Bronchial epithelial cell (primary cell): ENCODE measurements around the gene MAGI2. TPM values are rescaled to one million over a fixed set of nuclear protein-coding genes. Genes with fewer than 3 reads are reported as not detected.
A peak's percentile ranks its signal among the peaks of the same experiment; 100 is the strongest.

Source experiments
- DNase-seq: peaks from one replicate; pipeline ENCODE4 v3.0.0-alpha.2; 2010; ENCODE audit warnings: low read depth
- FAIRE-seq: peaks from 2 replicates; lab custom pipeline; 2011; peaks lifted over from hg19 to GRCh38; lab: Jason Lieb, UNC
- H3K27me3 ChIP-seq: 2 replicates; pipeline ENCODE4 v1.5.1; 2011; ENCODE audit warnings: low read length; ENCODE audit not compliant: control insufficient read depth, insufficient read depth
- H3K36me3 ChIP-seq: 2 replicates; pipeline ENCODE4 v1.5.1; 2011; ENCODE audit warnings: low read length; ENCODE audit not compliant: control insufficient read depth, insufficient read depth
- H3K4me3 ChIP-seq: 2 replicates; pipeline ENCODE4 v1.5.1; 2011; ENCODE audit warnings: mild to moderate bottlenecking, low read depth, low read length, control low read depth
- total RNA-seq: library from RNA; depleted of rRNA; stranded (reverse); fragments of >200 nt; gene quantifications from 2 replicates; pipeline ENCODE4 v1.2.1, GENCODE V29; 2014
- TF ChIP-seq, protein P1 (sequence below): IDR thresholded peaks from 2 replicates; pipeline ENCODE4 v1.5.1; 2011; ENCODE audit warnings: mild to moderate bottlenecking, moderate library complexity, low read length, control low read depth, inconsistent platforms; ENCODE audit not compliant: insufficient read depth, severe bottlenecking

MAGI2 gene
- total RNA-seq, 1 donor from 2014 or later = 2.6 TPM

DNA sequence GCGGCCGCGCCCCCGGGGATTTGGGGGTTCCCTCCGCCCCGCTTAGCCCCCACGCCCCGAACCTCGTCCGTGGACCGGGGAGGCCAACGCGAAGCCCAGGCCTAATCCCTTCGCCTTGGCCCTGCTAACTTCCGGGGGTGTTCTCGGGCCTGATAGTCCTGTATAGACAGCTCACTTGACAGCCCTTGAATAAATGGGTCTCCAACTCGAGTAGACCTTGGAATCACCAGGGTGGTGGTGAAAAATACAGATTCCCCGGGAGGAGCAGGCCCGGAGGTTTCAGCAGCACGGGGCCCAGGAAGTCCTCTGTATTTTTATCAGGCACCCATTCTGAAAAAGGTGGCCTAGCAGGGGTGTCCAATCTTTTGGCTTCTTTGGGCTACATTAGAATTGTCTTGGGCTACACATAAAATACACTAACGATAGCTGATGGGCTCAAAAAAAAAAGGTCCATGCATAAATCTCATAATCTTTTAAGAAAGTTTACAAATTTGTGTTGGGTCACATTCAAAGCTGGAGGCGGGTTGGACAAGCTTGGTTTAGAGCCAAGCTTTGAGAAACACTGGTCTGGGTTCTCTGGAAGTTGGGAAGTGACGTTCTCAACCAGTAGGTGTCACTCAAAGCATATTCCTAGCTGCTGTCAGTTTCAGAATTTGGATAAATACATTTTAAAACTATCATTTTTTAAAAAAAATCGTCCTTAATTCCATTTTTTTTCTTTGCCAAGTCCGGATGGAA is 1433.2 kb downstream of the MAGI2 start:
- Histone ChIP-seq H3K4me3 (peak overlapping the region; percentile 55), H3K36me3 (no peaks in the 10 kb centered on the region), H3K27me3 (no peaks in the 10 kb centered on the region)
- FAIRE-seq = no peak
- DNase-seq = peak; percentile 73
- TF ChIP-seq, protein P1, sequence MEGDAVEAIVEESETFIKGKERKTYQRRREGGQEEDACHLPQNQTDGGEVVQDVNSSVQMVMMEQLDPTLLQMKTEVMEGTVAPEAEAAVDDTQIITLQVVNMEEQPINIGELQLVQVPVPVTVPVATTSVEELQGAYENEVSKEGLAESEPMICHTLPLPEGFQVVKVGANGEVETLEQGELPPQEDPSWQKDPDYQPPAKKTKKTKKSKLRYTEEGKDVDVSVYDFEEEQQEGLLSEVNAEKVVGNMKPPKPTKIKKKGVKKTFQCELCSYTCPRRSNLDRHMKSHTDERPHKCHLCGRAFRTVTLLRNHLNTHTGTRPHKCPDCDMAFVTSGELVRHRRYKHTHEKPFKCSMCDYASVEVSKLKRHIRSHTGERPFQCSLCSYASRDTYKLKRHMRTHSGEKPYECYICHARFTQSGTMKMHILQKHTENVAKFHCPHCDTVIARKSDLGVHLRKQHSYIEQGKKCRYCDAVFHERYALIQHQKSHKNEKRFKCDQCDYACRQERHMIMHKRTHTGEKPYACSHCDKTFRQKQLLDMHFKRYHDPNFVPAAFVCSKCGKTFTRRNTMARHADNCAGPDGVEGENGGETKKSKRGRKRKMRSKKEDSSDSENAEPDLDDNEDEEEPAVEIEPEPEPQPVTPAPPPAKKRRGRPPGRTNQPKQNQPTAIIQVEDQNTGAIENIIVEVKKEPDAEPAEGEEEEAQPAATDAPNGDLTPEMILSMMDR = peak; percentile 68

DNA sequence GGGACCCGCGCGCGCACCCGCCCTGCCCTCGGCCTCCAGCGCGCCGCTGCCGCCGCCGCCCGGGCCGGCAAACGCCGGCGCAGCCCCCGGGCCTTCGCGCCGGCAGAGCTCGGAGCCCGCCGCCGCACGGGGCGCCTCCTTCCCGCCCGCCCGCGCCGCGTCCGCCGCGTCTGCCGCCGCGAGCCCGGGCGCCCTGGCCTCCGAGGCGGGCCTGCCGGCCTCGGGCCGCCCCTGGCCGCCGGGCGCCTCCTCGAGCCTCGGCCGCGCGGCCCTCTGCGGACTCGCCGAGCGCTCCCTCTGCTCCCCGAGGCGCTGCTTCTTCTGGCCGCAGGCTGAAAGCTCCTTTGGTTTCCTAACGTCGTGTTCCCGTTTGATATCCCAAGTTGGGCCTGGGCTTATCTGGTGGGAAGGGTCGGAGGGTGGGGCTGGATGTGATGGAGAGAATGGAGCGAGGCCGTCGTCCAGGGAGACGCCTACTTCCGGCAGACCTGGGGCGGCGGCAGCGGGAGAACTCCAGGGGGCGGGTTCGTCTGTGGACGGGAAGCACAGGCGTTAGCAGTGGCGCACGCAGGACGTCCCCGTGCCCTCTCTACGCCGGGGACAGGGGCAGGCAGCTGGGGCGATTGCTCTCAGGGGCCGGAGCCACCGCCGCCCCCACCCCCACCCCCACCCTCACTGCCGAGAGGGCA is 1433.9 kb downstream of the MAGI2 start:
- Histone ChIP-seq H3K27me3 (no peaks in the 10 kb centered on the region), H3K4me3 (peak overlapping the region; percentile 55), H3K36me3 (no peaks in the 10 kb centered on the region)
- DNase-seq (peak; percentile 49), FAIRE-seq (no peak)
- TF ChIP-seq, protein P1 = peak; percentile 18

DNA sequence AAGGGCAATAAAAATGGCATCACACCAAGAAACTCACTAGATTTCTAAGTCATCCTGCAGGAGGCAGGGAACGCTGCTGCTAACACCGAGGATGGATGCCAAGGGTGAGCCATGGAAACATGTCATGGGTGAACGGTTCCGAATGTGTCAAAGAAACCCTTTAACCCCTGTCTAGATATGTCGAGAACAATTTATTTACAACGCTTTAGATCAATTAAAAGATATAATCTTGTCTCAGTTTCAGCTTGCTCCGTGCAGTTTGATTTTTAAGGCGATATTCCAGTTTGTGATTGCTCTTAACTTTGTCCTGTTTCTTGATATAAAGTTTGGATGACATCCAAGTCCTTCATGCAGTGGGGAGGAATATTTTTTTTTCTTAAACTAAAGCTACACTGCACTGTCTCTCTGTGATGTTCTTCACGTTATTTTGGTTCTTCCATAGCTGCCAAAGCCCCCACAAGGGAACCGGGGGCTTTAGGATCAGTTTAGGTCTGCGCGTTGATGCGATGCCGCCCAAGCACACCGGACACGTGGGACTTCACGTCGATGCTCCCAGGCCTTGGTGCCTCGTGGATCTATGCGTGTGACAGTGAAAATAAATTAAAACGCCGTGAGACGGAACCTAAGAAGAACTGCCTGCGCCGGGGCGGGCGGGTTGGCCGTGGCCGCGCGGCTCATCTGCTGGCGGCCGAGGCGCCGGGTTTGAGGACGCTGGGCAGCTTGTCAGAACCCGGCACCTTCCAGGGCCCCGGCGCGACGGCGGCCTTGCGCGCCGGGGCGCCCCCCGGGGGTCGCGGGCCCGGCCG is 1434.6 kb downstream of the MAGI2 start:
- TF ChIP-seq, protein P1 = no peak
- no peak for FAIRE-seq
- DNase-seq = no peak
- Histone ChIP-seq H3K36me3 (no peaks in the 10 kb centered on the region), H3K27me3 (no peaks in the 10 kb centered on the region), H3K4me3 (peak overlapping the region; percentile 29)

DNA sequence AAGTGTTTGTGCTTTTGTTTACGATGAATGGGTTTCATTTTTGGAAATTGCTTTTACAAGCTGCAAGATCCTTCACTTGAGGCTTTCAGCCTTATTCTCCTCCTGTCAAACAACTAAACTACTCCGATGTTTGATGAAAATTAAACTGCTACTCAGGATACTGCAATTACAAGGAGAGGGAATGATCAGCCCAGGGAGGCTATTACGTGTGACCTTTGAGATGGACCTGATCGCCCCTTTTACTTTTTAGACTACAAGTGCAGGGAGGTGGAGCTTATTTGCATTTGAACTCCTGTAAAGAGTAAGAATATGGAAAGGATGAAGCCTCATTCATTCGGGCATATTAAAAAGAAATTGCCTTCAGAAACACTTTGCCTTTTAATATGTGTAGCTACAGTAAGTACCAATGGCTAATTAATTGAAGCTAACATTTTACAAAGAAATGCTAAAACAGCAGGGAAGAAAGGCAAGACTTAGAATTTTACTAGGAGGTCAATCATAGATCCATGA is 1435.8 kb downstream of the MAGI2 start:
- DNase-seq (no peak), FAIRE-seq (no peak)
- TF ChIP-seq, protein P1 = no peak

DNA sequence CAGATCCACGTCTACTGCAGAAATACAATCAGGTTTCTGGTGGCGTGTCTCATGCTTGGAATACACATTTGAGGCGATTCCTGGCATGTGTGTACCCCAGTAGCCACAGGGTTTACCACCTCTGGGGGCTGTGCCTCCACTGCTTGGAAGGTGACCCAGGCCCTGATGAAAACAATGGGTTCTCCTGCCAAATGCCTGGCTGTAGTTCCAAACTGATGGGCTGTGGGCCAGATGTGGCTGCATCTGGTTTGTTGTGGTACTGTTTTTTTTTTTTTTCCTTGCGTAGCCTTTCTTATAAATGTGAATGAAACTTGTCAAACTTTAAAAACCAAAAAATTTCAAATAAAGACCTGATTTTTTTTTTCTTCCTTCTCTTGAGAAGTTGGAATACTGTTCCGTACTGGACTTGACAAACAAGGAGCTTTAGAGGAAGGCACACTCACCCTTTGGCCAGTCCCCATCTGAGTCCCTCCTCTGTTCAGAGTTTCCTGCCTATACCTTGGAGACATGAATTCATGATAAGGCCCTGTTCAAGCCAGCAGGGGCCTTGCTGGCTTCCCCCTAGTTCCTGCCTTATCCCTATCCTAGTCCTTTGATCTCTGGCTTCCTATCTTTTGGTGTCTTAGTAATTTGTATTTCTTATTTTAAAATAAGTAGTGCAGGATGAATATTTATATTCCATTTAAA is 1437.8 kb downstream of the MAGI2 start:
- Histone ChIP-seq H3K27me3 (no peaks in the 10 kb centered on the region), H3K36me3 (no peaks in the 10 kb centered on the region), H3K4me3 (no peak overlapping the region)
- no peak for DNase-seq
- FAIRE-seq = no peak
- TF ChIP-seq, protein P1 = no peak

More for the DNA sequence above, 1435.8 kb downstream of the MAGI2 start:
- no peak overlapping the region for H3K4me3 ChIP-seq
- no peaks in the 10 kb centered on the region for H3K27me3 ChIP-seq
- H3K36me3 ChIP-seq = no peaks in the 10 kb centered on the region
